Measurements from ENCODE around the gene ADAMTS2. TPM values are rescaled to one million over a fixed set of nuclear protein-coding genes. Genes with fewer than 3 reads are reported as not detected.

ADAMTS2 gene
- total RNA-seq, 1 experiment from 2014 or later, result 3.9 TPM

DNA sequence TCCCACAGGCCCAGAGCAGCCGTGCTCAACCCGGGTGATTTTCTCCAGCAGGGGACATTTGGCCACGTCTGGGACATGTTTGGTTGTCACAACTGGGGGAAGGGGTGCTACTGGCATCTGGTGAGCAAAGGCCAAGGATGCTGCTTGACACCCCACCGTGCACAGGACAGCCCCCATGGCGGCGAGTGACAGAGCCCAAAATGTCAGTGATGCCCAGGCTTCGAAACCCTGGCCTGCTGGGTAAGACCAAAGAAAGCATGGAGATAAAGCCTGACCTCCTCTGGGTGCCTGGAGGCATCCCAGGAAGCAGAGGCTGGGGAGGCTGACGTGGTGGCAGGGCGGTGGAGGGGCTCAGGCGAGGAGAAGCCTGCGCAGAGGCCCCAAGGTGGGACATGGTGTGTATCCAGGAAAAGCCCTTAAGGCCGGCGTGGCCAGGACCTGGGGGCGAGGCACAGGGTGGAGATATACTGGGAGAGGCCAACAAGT lies 218.7 kb downstream of the ADAMTS2 start:
- H3K9me2 ChIP-seq (ENCODE audit: insufficient read depth), result no peaks in the 10 kb centered on the region
- no peaks in the 10 kb centered on the region for H3K4me1 ChIP-seq (ENCODE audit: control insufficient read depth in 1 of 2, insufficient read depth in 2 of 2, low read length in 2 of 2)
- CTCF ChIA-PET, result no interaction called here
- DNase-seq (ENCODE audit: low read depth, low spot score) (no peak), ATAC-seq (no peak)
- POLR2A ChIA-PET, result no interaction called here
- H2AFZ ChIP-seq (ENCODE audit: low read depth, low read length, poor library complexity, severe bottlenecking), result no peak overlapping the region
- H3K4me3 ChIP-seq (replicated peaks in 1 of 2; ENCODE audit: low read depth in 1 of 2, low read length in 2 of 2), result no peak overlapping the region
- H3K79me2 ChIP-seq (ENCODE audit: insufficient read depth, low read length), result no peaks in the 10 kb centered on the region
- no peak overlapping the region for H3K9ac ChIP-seq (ENCODE audit: low read length)
- TF ChIP-seq POLR2A (IDR thresholded peaks at IDR 0.05; ENCODE audit: borderline replicate concordance, extremely low read depth, insufficient read depth, insufficient read length) (no peak), SP1 (IDR thresholded peaks at IDR 0.05; ENCODE audit: low read depth) (no peak), JUND (IDR thresholded peaks at IDR 0.05) (no peak), FOSL1 (IDR thresholded peaks at IDR 0.05; ENCODE audit: low read depth) (no peak), EZH2phosphoT487 (IDR thresholded peaks at IDR 0.05; ENCODE audit: borderline replicate concordance) (no peak), CTCF (IDR thresholded peaks at IDR 0.05 in 2 of 3, conservative IDR thresholded peaks at IDR 0.05 in 1 of 3; ENCODE audit: borderline replicate concordance in 1 of 3, insufficient read depth in 1 of 3, low read depth in 2 of 3, low read length in 2 of 3) (no peak), TCF7L2 (IDR thresholded peaks at IDR 0.05; ENCODE audit: borderline replicate concordance, extremely low read depth, insufficient read depth, insufficient read length) (no peak), ZNF274 (IDR thresholded peaks at IDR 0.05; ENCODE audit: low read depth, low read length) (no peak), ELF1 (IDR thresholded peaks at IDR 0.05; ENCODE audit: borderline replicate concordance, low read depth) (no peak), SRF (IDR thresholded peaks at IDR 0.05; ENCODE audit: low read depth) (no peak), YY1 (IDR thresholded peaks at IDR 0.05; ENCODE audit: extremely low read depth, insufficient replicate concordance, low read depth, low read length) (no peak), EGR1 (IDR thresholded peaks at IDR 0.05; ENCODE audit: low read depth) (no peak)
- TF ChIP-seq, protein P1, sequence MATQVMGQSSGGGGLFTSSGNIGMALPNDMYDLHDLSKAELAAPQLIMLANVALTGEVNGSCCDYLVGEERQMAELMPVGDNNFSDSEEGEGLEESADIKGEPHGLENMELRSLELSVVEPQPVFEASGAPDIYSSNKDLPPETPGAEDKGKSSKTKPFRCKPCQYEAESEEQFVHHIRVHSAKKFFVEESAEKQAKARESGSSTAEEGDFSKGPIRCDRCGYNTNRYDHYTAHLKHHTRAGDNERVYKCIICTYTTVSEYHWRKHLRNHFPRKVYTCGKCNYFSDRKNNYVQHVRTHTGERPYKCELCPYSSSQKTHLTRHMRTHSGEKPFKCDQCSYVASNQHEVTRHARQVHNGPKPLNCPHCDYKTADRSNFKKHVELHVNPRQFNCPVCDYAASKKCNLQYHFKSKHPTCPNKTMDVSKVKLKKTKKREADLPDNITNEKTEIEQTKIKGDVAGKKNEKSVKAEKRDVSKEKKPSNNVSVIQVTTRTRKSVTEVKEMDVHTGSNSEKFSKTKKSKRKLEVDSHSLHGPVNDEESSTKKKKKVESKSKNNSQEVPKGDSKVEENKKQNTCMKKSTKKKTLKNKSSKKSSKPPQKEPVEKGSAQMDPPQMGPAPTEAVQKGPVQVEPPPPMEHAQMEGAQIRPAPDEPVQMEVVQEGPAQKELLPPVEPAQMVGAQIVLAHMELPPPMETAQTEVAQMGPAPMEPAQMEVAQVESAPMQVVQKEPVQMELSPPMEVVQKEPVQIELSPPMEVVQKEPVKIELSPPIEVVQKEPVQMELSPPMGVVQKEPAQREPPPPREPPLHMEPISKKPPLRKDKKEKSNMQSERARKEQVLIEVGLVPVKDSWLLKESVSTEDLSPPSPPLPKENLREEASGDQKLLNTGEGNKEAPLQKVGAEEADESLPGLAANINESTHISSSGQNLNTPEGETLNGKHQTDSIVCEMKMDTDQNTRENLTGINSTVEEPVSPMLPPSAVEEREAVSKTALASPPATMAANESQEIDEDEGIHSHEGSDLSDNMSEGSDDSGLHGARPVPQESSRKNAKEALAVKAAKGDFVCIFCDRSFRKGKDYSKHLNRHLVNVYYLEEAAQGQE (IDR thresholded peaks at IDR 0.05; ENCODE audit: low read depth), result no peak
- no peaks in the 10 kb centered on the region for H3K27me3 ChIP-seq (ENCODE audit: insufficient read depth, low read length)
- BruUV-seq (replicated peaks), result no TSS peak
- H3K36me3 ChIP-seq (ENCODE audit: control insufficient read depth in 1 of 2, insufficient read depth in 2 of 2, low read length in 2 of 2), result no peaks in the 10 kb centered on the region
- RAD21 ChIA-PET (ENCODE audit: low non-redundant PET in 1 of 2, low total read pairs in 2 of 2, uncharacterized antibody in 2 of 2, unreplicated experiment in 2 of 2), result no interaction called here
- no peaks in the 10 kb centered on the region for H3K9me3 ChIP-seq (ENCODE audit: control insufficient read depth in 1 of 2, insufficient read depth in 1 of 2, low read depth in 1 of 2, low read length in 2 of 2)
- H3K27ac ChIP-seq (ENCODE audit: low read depth, low read length), result no peak overlapping the region
- H3K4me2 ChIP-seq (ENCODE audit: low read length), result no peak overlapping the region
- H4K20me1 ChIP-seq (ENCODE audit: insufficient read depth), result no peaks in the 10 kb centered on the region
- intact Hi-C loops (cut with micrococcal nuclease), result no loop called here

Data from HCT116 (cell line).